IMR-90 (cell line): ENCODE data around the gene NRXN2.
"Not testable (repeated sequence)": the region's sequence is repeated elsewhere in the genome, so short reads cannot be mapped to it uniquely, and the experiment has no call there.

Experiments
- BHLHE40 ChIP-seq: fragments of 150-350 bp; IDR thresholded peaks from 2 replicates; pipeline ENCODE4 v1.6.1; 2016; ENCODE audit warnings: mild to moderate bottlenecking, low read depth, low read length
- POLR2A ChIP-seq: IDR thresholded peaks from 2 replicates; pipeline ENCODE4 v1.6.1; 2012; ENCODE audit warnings: mild to moderate bottlenecking, low read depth, low read length
- RAD21 ChIP-seq: IDR thresholded peaks from 2 replicates; pipeline ENCODE4 v1.6.1; 2012; ENCODE audit warnings: low read length, improper control_type of control experiment
- SMC3 ChIP-seq: fragments of 150-350 bp; IDR thresholded peaks from 2 replicates; pipeline ENCODE4 v1.6.1; 2016; ENCODE audit warnings: low read depth, mild to moderate bottlenecking, antibody characterized with exemption, low read length, moderate library complexity
- TF ChIP-seq, protein P1 (sequence below): conservative IDR thresholded peaks from 2 replicates; pipeline ENCODE4 v1.5.1; 2012; ENCODE audit warnings: mild to moderate bottlenecking, low read depth, low read length, improper control_type of control experiment
- TF ChIP-seq, protein P2 (sequence below): fragments of 150-350 bp; IDR thresholded peaks from 2 replicates; pipeline ENCODE4 v1.6.1; 2017; ENCODE audit warnings: mild to moderate bottlenecking, antibody characterized with exemption, low read length, low read depth

DNA sequence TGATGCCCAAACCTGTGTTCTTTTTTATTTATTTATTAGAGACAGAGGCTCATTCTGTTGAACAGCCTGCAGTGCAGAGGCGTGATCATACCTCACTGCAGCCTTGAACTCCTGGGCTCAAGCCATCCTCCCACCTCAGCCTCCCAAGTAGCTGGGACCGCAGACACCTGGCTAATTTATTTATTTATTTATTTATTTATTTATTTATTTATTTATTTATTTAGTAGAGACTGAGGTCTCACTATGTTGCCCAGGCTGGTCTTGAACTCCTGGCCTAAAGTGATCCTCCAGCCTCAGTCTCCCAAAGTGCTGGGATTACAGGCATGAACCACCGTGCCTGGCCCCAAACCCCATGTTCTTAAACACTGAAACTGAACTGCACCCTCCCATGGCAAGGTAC lies 161.6 kb downstream of the NRXN2 start:
- not testable (repeated sequence) for TF ChIP-seq BHLHE40, POLR2A, SMC3, RAD21
- TF ChIP-seq, protein P1, sequence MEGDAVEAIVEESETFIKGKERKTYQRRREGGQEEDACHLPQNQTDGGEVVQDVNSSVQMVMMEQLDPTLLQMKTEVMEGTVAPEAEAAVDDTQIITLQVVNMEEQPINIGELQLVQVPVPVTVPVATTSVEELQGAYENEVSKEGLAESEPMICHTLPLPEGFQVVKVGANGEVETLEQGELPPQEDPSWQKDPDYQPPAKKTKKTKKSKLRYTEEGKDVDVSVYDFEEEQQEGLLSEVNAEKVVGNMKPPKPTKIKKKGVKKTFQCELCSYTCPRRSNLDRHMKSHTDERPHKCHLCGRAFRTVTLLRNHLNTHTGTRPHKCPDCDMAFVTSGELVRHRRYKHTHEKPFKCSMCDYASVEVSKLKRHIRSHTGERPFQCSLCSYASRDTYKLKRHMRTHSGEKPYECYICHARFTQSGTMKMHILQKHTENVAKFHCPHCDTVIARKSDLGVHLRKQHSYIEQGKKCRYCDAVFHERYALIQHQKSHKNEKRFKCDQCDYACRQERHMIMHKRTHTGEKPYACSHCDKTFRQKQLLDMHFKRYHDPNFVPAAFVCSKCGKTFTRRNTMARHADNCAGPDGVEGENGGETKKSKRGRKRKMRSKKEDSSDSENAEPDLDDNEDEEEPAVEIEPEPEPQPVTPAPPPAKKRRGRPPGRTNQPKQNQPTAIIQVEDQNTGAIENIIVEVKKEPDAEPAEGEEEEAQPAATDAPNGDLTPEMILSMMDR: not testable (repeated sequence)
- TF ChIP-seq, protein P2, sequence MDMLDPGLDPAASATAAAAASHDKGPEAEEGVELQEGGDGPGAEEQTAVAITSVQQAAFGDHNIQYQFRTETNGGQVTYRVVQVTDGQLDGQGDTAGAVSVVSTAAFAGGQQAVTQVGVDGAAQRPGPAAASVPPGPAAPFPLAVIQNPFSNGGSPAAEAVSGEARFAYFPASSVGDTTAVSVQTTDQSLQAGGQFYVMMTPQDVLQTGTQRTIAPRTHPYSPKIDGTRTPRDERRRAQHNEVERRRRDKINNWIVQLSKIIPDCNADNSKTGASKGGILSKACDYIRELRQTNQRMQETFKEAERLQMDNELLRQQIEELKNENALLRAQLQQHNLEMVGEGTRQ: not testable (repeated sequence)
